NCI-H524 treated with DMSO at 0.1 percent for 48 hours (cell line): ENCODE data around the gene LSS.
A peak's percentile ranks its signal among the peaks of the same experiment; 100 is the strongest.
"Not testable (repeated sequence)": the region's sequence is repeated elsewhere in the genome, so short reads cannot be mapped to it uniquely, and the experiment has no call there.

Source experiments
- DNase-seq: peaks from one replicate; lab custom pipeline; 2025; lab: John Stamatoyannopoulos, UW

LSS gene

GRCh38 chr21:46185716-46186115, 42.9 kb downstream of the LSS start:
- no peak for DNase-seq

GRCh38 chr21:46184625-46185555, 43.7 kb downstream of the LSS start:
- DNase-seq: peak; percentile 4

GRCh38 chr21:46183910-46184624, 44.5 kb downstream of the LSS start, which contains the start of gene SPATC1L:
Gene SPATC1L, minus strand, starts transcription at chr21:46184459. Its CDS starts 1,643 bp downstream, at chr21:46182816.
- DNase-seq: no peak

- DNase-seq: not testable (repeated sequence)
Observed at GRCh38 chr21:46183337-46183909, 45.2 kb downstream of the LSS start.

- DNase-seq: no peak
Observed at GRCh38 chr21:46182548-46183336, 45.8 kb downstream of the LSS start.

- no peak for DNase-seq
Observed at GRCh38 chr21:46181953-46182547, 46.5 kb downstream of the LSS start.

GRCh38 chr21:46181436-46181835, 47.1 kb downstream of the LSS start:
- DNase-seq: no peak

- DNase-seq: no peak
Observed at GRCh38 chr21:46180778-46181391, 47.7 kb downstream of the LSS start.

- no peak for DNase-seq
Observed at GRCh38 chr21:46180079-46180722, 48.4 kb downstream of the LSS start.

- no peak for DNase-seq
Observed at GRCh38 chr21:46179708-46180078, 48.9 kb downstream of the LSS start.

- DNase-seq: no peak
Observed at GRCh38 chr21:46178961-46179360, 49.6 kb downstream of the LSS start.

- not testable (repeated sequence) for DNase-seq
Observed at GRCh38 chr21:46176443-46177129, 52.0 kb downstream of the LSS start.

GRCh38 chr21:46173573-46173972, 55.0 kb downstream of the LSS start:
- DNase-seq: no peak

- no peak for DNase-seq
Observed at GRCh38 chr21:46172863-46173528, 55.6 kb downstream of the LSS start.

- no peak for DNase-seq
Observed at GRCh38 chr21:46171996-46172862, 56.3 kb downstream of the LSS start.

GRCh38 chr21:46171585-46171984, 57.0 kb downstream of the LSS start:
- DNase-seq: no peak

GRCh38 chr21:46170436-46171193, 58.0 kb downstream of the LSS start:
- DNase-seq: not testable (repeated sequence)
